Esophagus muscularis mucosa (tissue), 4 donors: ENCODE results near the gene OR6X1.

ENCODE experiments used
- CTCF ChIP-seq, 3 experiments: fragments of 200-600 bp in 2 of 3; fragments of 450-650 bp in 1 of 3; sonication (generic) in 2 of 3; IDR thresholded peaks; one replicate each; pipeline ENCODE4 v1.5.1; 2017 to 2019; ENCODE audit warnings: antibody characterized with exemption in 3 of 3, mild to moderate bottlenecking in 2 of 3, moderate library complexity in 1 of 3
- EP300 ChIP-seq: sonication (generic); formaldehyde crosslinking; IDR thresholded peaks from one replicate; pipeline ENCODE4 v1.6.1; 2017; ENCODE audit warnings: antibody characterized with exemption
- POLR2AphosphoS5 ChIP-seq, 2 donors: sonication (generic); formaldehyde crosslinking; IDR thresholded peaks; one replicate each; pipeline ENCODE4 v1.6.1; 2017; ENCODE audit warnings: antibody characterized with exemption in 2 of 2

GRCh38 chr11:123800036-123800435 is 45.7 kb upstream of the OR6X1 start:
- no peak for TF ChIP-seq EP300
- TF ChIP-seq CTCF (IDR thresholded peaks at IDR 0.05), result no peak
- TF ChIP-seq POLR2AphosphoS5 (IDR thresholded peaks at IDR 0.05), result no peak
